ENCODE results near the gene VSTM5. TPM values are rescaled to one million over a fixed set of nuclear protein-coding genes. Genes with fewer than 3 reads are reported as not detected.
A peak's percentile ranks its signal among the peaks of the same experiment; 100 is the strongest.

Gene VSTM5
- total RNA-seq, 1 experiment from 2014 or later = not detected

GRCh38 chr11:93814966-93815633 lies 35.3 kb downstream of the VSTM5 start:
- ChIA-PET RAD21 (ENCODE audit: low non-redundant PET in 1 of 2, low total read pairs in 2 of 2, uncharacterized antibody in 2 of 2, unreplicated experiment in 2 of 2) (no interaction called here), POLR2A (interaction anchor here (0.9 kb wide), 1 partner anchor 73 kb away, joined by 3 read pairs; the partner anchor contains the start of gene C11orf54), CTCF (no interaction called here)
- Histone ChIP-seq H3K9ac (ENCODE audit: low read length) (no peak overlapping the region), H3K9me3 (ENCODE audit: control insufficient read depth in 1 of 2, insufficient read depth in 1 of 2, low read depth in 1 of 2, low read length in 2 of 2) (no peaks in the 10 kb centered on the region), H3K4me2 (ENCODE audit: low read length) (no peak overlapping the region), H3K9me2 (ENCODE audit: insufficient read depth) (no peaks in the 10 kb centered on the region), H3K36me3 (ENCODE audit: control insufficient read depth in 1 of 2, insufficient read depth in 2 of 2, low read length in 2 of 2) (peaks cover 18 to 38% of the 10 kb centered on the region in 2 experiments; a peak in 3 of 4 replicates), H3K4me3 (replicated peaks in 1 of 2; ENCODE audit: low read depth in 1 of 2, low read length in 2 of 2) (no peak overlapping the region), H4K20me1 (ENCODE audit: insufficient read depth) (no peaks in the 10 kb centered on the region), H2AFZ (ENCODE audit: low read depth, low read length, poor library complexity, severe bottlenecking) (no peak overlapping the region), H3K4me1 (ENCODE audit: control insufficient read depth in 1 of 2, insufficient read depth in 2 of 2, low read length in 2 of 2) (no peaks in the 10 kb centered on the region), H3K79me2 (ENCODE audit: insufficient read depth, low read length) (no peaks in the 10 kb centered on the region), H3K27me3 (ENCODE audit: insufficient read depth, low read length) (no peaks in the 10 kb centered on the region), H3K27ac (ENCODE audit: low read depth, low read length) (no peak overlapping the region)
- ATAC-seq (no peak), DNase-seq (ENCODE audit: low read depth, low spot score) (no peak)
- BruUV-seq (replicated peaks) = TSS peak; percentile 3
- TF ChIP-seq, protein P1, sequence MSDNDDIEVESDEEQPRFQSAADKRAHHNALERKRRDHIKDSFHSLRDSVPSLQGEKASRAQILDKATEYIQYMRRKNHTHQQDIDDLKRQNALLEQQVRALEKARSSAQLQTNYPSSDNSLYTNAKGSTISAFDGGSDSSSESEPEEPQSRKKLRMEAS (IDR thresholded peaks at IDR 0.05) = no peak
- TF ChIP-seq FOSL1 (IDR thresholded peaks at IDR 0.05; ENCODE audit: low read depth) (no peak), ATF3 (IDR thresholded peaks at IDR 0.05) (no peak)
- intact Hi-C loops (cut with micrococcal nuclease) = no loop called here

DNA sequence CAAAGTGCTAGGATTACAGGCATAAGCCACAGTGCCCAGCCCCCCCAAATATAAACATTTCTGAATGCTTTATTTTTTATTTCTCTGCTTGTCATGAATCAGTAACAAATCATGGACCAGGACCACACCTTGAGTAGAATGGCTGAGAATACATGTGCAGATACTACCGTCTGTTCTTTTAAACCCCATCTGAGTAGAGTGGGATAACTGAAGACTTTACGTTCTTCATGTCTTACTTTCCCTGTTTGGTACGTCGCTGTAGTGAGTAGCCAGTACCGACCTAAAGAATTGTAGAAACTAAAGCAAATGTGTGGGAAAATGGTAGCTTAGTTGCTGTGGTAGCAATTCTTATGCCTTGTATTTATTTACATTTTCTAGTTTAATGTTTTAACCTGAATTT lies 36.4 kb downstream of the VSTM5 start:
- TF ChIP-seq POLR2AphosphoS5 (IDR thresholded peaks at IDR 0.05; ENCODE audit: low read depth, low read length) (no peak), FOSL1 (IDR thresholded peaks at IDR 0.05; ENCODE audit: low read depth) (no peak), ZNF274 (IDR thresholded peaks at IDR 0.05; ENCODE audit: low read depth, low read length) (no peak)
- TF ChIP-seq, protein P1 (IDR thresholded peaks at IDR 0.05) = no peak
- TF ChIP-seq, protein P2, sequence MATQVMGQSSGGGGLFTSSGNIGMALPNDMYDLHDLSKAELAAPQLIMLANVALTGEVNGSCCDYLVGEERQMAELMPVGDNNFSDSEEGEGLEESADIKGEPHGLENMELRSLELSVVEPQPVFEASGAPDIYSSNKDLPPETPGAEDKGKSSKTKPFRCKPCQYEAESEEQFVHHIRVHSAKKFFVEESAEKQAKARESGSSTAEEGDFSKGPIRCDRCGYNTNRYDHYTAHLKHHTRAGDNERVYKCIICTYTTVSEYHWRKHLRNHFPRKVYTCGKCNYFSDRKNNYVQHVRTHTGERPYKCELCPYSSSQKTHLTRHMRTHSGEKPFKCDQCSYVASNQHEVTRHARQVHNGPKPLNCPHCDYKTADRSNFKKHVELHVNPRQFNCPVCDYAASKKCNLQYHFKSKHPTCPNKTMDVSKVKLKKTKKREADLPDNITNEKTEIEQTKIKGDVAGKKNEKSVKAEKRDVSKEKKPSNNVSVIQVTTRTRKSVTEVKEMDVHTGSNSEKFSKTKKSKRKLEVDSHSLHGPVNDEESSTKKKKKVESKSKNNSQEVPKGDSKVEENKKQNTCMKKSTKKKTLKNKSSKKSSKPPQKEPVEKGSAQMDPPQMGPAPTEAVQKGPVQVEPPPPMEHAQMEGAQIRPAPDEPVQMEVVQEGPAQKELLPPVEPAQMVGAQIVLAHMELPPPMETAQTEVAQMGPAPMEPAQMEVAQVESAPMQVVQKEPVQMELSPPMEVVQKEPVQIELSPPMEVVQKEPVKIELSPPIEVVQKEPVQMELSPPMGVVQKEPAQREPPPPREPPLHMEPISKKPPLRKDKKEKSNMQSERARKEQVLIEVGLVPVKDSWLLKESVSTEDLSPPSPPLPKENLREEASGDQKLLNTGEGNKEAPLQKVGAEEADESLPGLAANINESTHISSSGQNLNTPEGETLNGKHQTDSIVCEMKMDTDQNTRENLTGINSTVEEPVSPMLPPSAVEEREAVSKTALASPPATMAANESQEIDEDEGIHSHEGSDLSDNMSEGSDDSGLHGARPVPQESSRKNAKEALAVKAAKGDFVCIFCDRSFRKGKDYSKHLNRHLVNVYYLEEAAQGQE (IDR thresholded peaks at IDR 0.05; ENCODE audit: low read depth) = no peak
- CTCF ChIA-PET = no interaction called here
- Histone ChIP-seq H2AFZ (ENCODE audit: low read depth, low read length, poor library complexity, severe bottlenecking) (no peak overlapping the region), H3K79me2 (ENCODE audit: insufficient read depth, low read length) (no peaks in the 10 kb centered on the region), H3K9me3 (ENCODE audit: control insufficient read depth in 1 of 2, insufficient read depth in 1 of 2, low read depth in 1 of 2, low read length in 2 of 2) (no peaks in the 10 kb centered on the region), H4K20me1 (ENCODE audit: insufficient read depth) (no peaks in the 10 kb centered on the region), H3K27me3 (ENCODE audit: insufficient read depth, low read length) (no peaks in the 10 kb centered on the region), H3K36me3 (ENCODE audit: control insufficient read depth in 1 of 2, insufficient read depth in 2 of 2, low read length in 2 of 2) (peaks cover 26 to 42% of the 10 kb centered on the region in 2 experiments; a peak in 3 of 4 replicates), H3K27ac (ENCODE audit: low read depth, low read length) (no peak overlapping the region), H3K4me2 (ENCODE audit: low read length) (no peak overlapping the region), H3K4me3 (replicated peaks in 1 of 2; ENCODE audit: low read depth in 1 of 2, low read length in 2 of 2) (no peak overlapping the region), H3K9ac (ENCODE audit: low read length) (no peak overlapping the region), H3K4me1 (ENCODE audit: control insufficient read depth in 1 of 2, insufficient read depth in 2 of 2, low read length in 2 of 2) (no peaks in the 10 kb centered on the region), H3K9me2 (ENCODE audit: insufficient read depth) (no peaks in the 10 kb centered on the region)
- ATAC-seq (no peak), DNase-seq (ENCODE audit: low read depth, low spot score) (no peak)
- RAD21 ChIA-PET (ENCODE audit: low non-redundant PET in 1 of 2, low total read pairs in 2 of 2, uncharacterized antibody in 2 of 2, unreplicated experiment in 2 of 2) = no interaction called here
- no TSS peak for BruUV-seq (replicated peaks)
- POLR2A ChIA-PET = interaction anchor here (0.9 kb wide), 1 partner anchor 72 kb away, joined by 3 read pairs; the partner anchor contains the start of gene C11orf54
- intact Hi-C loops (cut with micrococcal nuclease) = no loop called here

All from HCT116 (cell line).